HFF-Myc (cell line): ENCODE results near the gene AGAP1.

Experiments used
- DNase-seq: peaks from one replicate; pipeline ENCODE4 v3.0.0-alpha.2; 2011; ENCODE audit warnings: low read depth; ENCODE audit errors: extremely low read depth
- H3K4me3 ChIP-seq: replicated peaks from 2 replicates; pipeline ENCODE4 v1.5.1; 2011; ENCODE audit warnings: low read depth, mild to moderate bottlenecking, control low read depth, low read length
- CTCF ChIP-seq: IDR thresholded peaks from 2 replicates; pipeline ENCODE4 v1.5.1; 2012; ENCODE audit warnings: mild to moderate bottlenecking, low read depth, low read length, control low read depth; ENCODE audit errors: missing control alignments

The AGAP1 gene

GRCh38 chr2:236083934-236084333 is 590.1 kb downstream of the AGAP1 start:
- DNase-seq, result no peak
- H3K4me3 ChIP-seq, result no peak overlapping the region
- no peak for TF ChIP-seq CTCF

- TF ChIP-seq CTCF, result no peak
- H3K4me3 ChIP-seq, result no peak overlapping the region
- DNase-seq, result no peak
Observed at GRCh38 chr2:236085211-236085610, 591.4 kb downstream of the AGAP1 start.

GRCh38 chr2:236085647-236086046 is 591.8 kb downstream of the AGAP1 start:
- DNase-seq, result no peak
- no peak for TF ChIP-seq CTCF

GRCh38 chr2:236086403-236086970 is 592.6 kb downstream of the AGAP1 start:
- TF ChIP-seq CTCF, result no peak
- DNase-seq, result no peak

More at GRCh38 chr2:236085647-236086046, 591.8 kb downstream of the AGAP1 start:
- H3K4me3 ChIP-seq, result no peak overlapping the region

GRCh38 chr2:236086971-236087465 is 593.2 kb downstream of the AGAP1 start:
- no peak overlapping the region for H3K4me3 ChIP-seq
- TF ChIP-seq CTCF, result no peak

More at GRCh38 chr2:236086403-236086970, 592.6 kb downstream of the AGAP1 start:
- H3K4me3 ChIP-seq, result no peak overlapping the region

GRCh38 chr2:236088368-236089057 is 594.7 kb downstream of the AGAP1 start:
- DNase-seq, result no peak
- no peak for TF ChIP-seq CTCF
- no peak overlapping the region for H3K4me3 ChIP-seq

More at GRCh38 chr2:236086971-236087465, 593.2 kb downstream of the AGAP1 start:
- DNase-seq, result no peak
